GM23338 (cell line): Measurements from ENCODE around the gene FOXE3. TPM values are rescaled to one million over a fixed set of nuclear protein-coding genes. Genes with fewer than 3 reads are reported as not detected.

Experiments used
- ATAC-seq: fragments of 200-7000 bp; cut with Tn5 transposase; 3 replicates; pipeline ENCODE4 v1.9.1; 2020
- DNase-seq: peaks from one replicate; pipeline ENCODE4 v3.0.0-alpha.2; 2015; ENCODE audit warnings: low spot score
- H2AFZ ChIP-seq: fragments of 200-600 bp; sonication (generic); 2 replicates; pipeline ENCODE4 v1.8.0; 2016; ENCODE audit warnings: antibody characterized with exemption, mild to moderate bottlenecking, moderate library complexity
- H3F3A ChIP-seq: fragments of 200-600 bp; sonication (generic); replicated peaks from 2 replicates; pipeline ENCODE4 v1.8.0; 2017; ENCODE audit warnings: antibody characterized with exemption, mixed run types, low read depth
- H3K27ac ChIP-seq: fragments of 200-600 bp; sonication (generic); 2 replicates; pipeline ENCODE4 v1.6.1; 2016; ENCODE audit warnings: low read depth
- H3K27me3 ChIP-seq: fragments of 200-600 bp; sonication (generic); 2 replicates; pipeline ENCODE4 v1.8.0; 2016; ENCODE audit warnings: mild to moderate bottlenecking, mixed run types, moderate library complexity; ENCODE audit not compliant: insufficient read depth
- H3K36me3 ChIP-seq: fragments of 200-600 bp; sonication (generic); 2 replicates; pipeline ENCODE4 v1.8.0; 2016; ENCODE audit warnings: mild to moderate bottlenecking; ENCODE audit not compliant: insufficient read depth
- H3K4me1 ChIP-seq: fragments of 200-600 bp; sonication (generic); 2 replicates; pipeline ENCODE4 v1.8.0; 2016; ENCODE audit warnings: mild to moderate bottlenecking, moderate library complexity; ENCODE audit not compliant: insufficient read depth
- H3K4me2 ChIP-seq: fragments of 200-600 bp; sonication (generic); 2 replicates; pipeline ENCODE4 v1.7.1; 2017; ENCODE audit warnings: mixed run types
- H3K4me3 ChIP-seq: fragments of 200-600 bp; sonication (generic); 2 replicates; pipeline ENCODE4 v1.6.1; 2016; ENCODE audit warnings: mixed run types
- H3K79me2 ChIP-seq: fragments of 200-600 bp; sonication (generic); replicated peaks from 2 replicates; pipeline ENCODE4 v1.8.0; 2017; ENCODE audit warnings: mild to moderate bottlenecking; ENCODE audit not compliant: insufficient read depth
- H3K9me2 ChIP-seq: fragments of 200-600 bp; sonication (generic); 2 replicates; pipeline ENCODE4 v1.8.0; 2017; ENCODE audit not compliant: insufficient read depth
- H4K20me1 ChIP-seq: fragments of 200-600 bp; sonication (generic); replicated peaks from 2 replicates; pipeline ENCODE4 v1.8.0; 2017; ENCODE audit warnings: mild to moderate bottlenecking; ENCODE audit not compliant: insufficient read depth
- H3K27ac Mint-ChIP-seq: 2 replicates; pipeline ENCODE4 v1.8.0; 2020; ENCODE audit warnings: inconsistent platforms, mild to moderate bottlenecking, moderate library complexity, mixed read lengths
- H3K27me3 Mint-ChIP-seq: 3 replicates; pipeline ENCODE4 v1.8.0; 2022; ENCODE audit warnings: low read depth, mild to moderate bottlenecking, moderate library complexity, mixed read lengths, inconsistent platforms; ENCODE audit not compliant: insufficient read depth, poor library complexity
- H3K36me3 Mint-ChIP-seq: 3 replicates; pipeline ENCODE4 v1.8.0; 2021; ENCODE audit warnings: low read depth, mild to moderate bottlenecking, inconsistent platforms, moderate library complexity, mixed read lengths
- H3K4me1 Mint-ChIP-seq: 3 replicates; pipeline ENCODE4 v1.8.0; 2020; ENCODE audit warnings: mild to moderate bottlenecking, inconsistent platforms, mixed read lengths
- H3K4me3 Mint-ChIP-seq: 3 replicates; pipeline ENCODE4 v1.8.0; 2021; ENCODE audit warnings: moderate library complexity, mild to moderate bottlenecking, inconsistent platforms, mixed read lengths
- H3K9me3 Mint-ChIP-seq: 3 replicates; pipeline ENCODE4 v1.8.0; 2020; ENCODE audit warnings: moderate library complexity, mild to moderate bottlenecking, inconsistent platforms, mixed read lengths
- CREB1 ChIP-seq: fragments of 250-450 bp; sonication (Bioruptor Pico); IDR thresholded peaks from 2 replicates; pipeline ENCODE4 v1.5.0; 2020; ENCODE audit warnings: low read depth, mild to moderate bottlenecking, moderate library complexity
- EZH2 ChIP-seq: fragments of 200-600 bp; sonication (generic); IDR thresholded peaks from one replicate; pipeline ENCODE4 v1.8.0; 2017; ENCODE audit warnings: antibody characterized with exemption, mild to moderate bottlenecking, low read depth; ENCODE audit not compliant: unreplicated experiment
- JUNB ChIP-seq: IDR thresholded peaks from one replicate; pipeline ENCODE4 v1.6.1; 2016; ENCODE audit warnings: antibody characterized with exemption; ENCODE audit not compliant: unreplicated experiment
- NANOG ChIP-seq: IDR thresholded peaks from 2 replicates; pipeline ENCODE4 v1.6.1; 2016; ENCODE audit warnings: antibody characterized with exemption, borderline replicate concordance
- POLR2AphosphoS5 ChIP-seq: IDR thresholded peaks from 2 replicates; pipeline ENCODE4 v1.6.1; 2016; ENCODE audit warnings: antibody characterized with exemption, low read depth
- REST ChIP-seq: IDR thresholded peaks from one replicate; pipeline ENCODE4 v1.6.1; 2018; ENCODE audit warnings: antibody characterized with exemption; ENCODE audit not compliant: unreplicated experiment
- STAT1 ChIP-seq: IDR thresholded peaks from one replicate; pipeline ENCODE4 v1.6.1; 2016; ENCODE audit warnings: antibody characterized with exemption; ENCODE audit not compliant: unreplicated experiment
- ZNF114 ChIP-seq: fragments of 250-450 bp; sonication (Bioruptor Pico); IDR thresholded peaks from 2 replicates; pipeline ENCODE4 v1.5.0; 2020; ENCODE audit warnings: mild to moderate bottlenecking, moderate library complexity
- ZNF331 ChIP-seq: fragments of 250-450 bp; sonication (Bioruptor Pico); IDR thresholded peaks from 2 replicates; pipeline ENCODE4 v1.5.0; 2020; ENCODE audit warnings: low read depth, mild to moderate bottlenecking, moderate library complexity
- polyA plus RNA-seq: library from polyadenylated mRNA; unstranded; fragments of >200 nt; fragmentation: Nextera tagmentation; extraction: Ambion mirVana; gene quantifications from 2 replicates; pipeline ENCODE4 v1.2.1, GENCODE V29; 2016
- total RNA-seq: library from RNA; depleted of rRNA; stranded (reverse); fragments of >200 nt; shearing (Covaris generic); gene quantifications from 2 replicates; pipeline ENCODE4 v1.2.3, GENCODE V29; 2014
- TF ChIP-seq, protein P1 (sequence below): IDR thresholded peaks from 2 replicates; pipeline ENCODE4 v1.6.1; 2016; ENCODE audit warnings: antibody characterized with exemption
- TF ChIP-seq, protein P2 (sequence below), 2 experiments: fragments of 200-600 bp in 1 of 2; sonication (generic) in 1 of 2; conservative IDR thresholded peaks; 2 replicates each; pipeline versions ENCODE4 v1.5.1 to v1.6.1; 2016 to 2017; ENCODE audit warnings: antibody characterized with exemption in 2 of 2, low read depth in 2 of 2, mild to moderate bottlenecking in 2 of 2, moderate library complexity in 1 of 2

The FOXE3 gene
- total and polyA plus RNA-seq, 2 experiments from 2014 or later, result not detected

- DNase-seq (no peak), ATAC-seq (no peak)
- H3K27ac ChIP-seq, result no peak overlapping the region
- Mint-ChIP-seq H3K4me1 (no peaks in the 10 kb centered on the region), H3K27me3 (no peaks in the 10 kb centered on the region), H3K27ac (no peak overlapping the region), H3K9me3 (no peaks in the 10 kb centered on the region), H3K36me3 (peaks cover 17% of the 10 kb centered on the region; the same call in 2 of the 3 replicates), H3K4me3 (no peak overlapping the region)
- peaks cover 10% of the 10 kb centered on the region for H3K36me3 ChIP-seq
- no peak for TF ChIP-seq EZH2
- TF ChIP-seq, protein P1, sequence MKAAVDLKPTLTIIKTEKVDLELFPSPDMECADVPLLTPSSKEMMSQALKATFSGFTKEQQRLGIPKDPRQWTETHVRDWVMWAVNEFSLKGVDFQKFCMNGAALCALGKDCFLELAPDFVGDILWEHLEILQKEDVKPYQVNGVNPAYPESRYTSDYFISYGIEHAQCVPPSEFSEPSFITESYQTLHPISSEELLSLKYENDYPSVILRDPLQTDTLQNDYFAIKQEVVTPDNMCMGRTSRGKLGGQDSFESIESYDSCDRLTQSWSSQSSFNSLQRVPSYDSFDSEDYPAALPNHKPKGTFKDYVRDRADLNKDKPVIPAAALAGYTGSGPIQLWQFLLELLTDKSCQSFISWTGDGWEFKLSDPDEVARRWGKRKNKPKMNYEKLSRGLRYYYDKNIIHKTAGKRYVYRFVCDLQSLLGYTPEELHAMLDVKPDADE, result no peak
- no peak for TF ChIP-seq CREB1 (CRISPR knock-in tag)
- no peaks in the 10 kb centered on the region for H3F3A ChIP-seq
- no peaks in the 10 kb centered on the region for H3K4me1 ChIP-seq
- no peaks in the 10 kb centered on the region for H3K9me2 ChIP-seq
- H2AFZ ChIP-seq, result no peak overlapping the region
- H4K20me1 ChIP-seq, result no peaks in the 10 kb centered on the region
- no peak overlapping the region for H3K4me2 ChIP-seq
- no peaks in the 10 kb centered on the region for H3K27me3 ChIP-seq
- H3K79me2 ChIP-seq, result no peaks in the 10 kb centered on the region
- no peak overlapping the region for H3K4me3 ChIP-seq
Observed at GRCh38 chr1:47371016-47371517, 45.0 kb upstream of the FOXE3 start.

- Histone ChIP-seq H3K9me2 (no peaks in the 10 kb centered on the region), H3K4me1 (peaks cover 9% of the 10 kb centered on the region), H3K79me2 (no peaks in the 10 kb centered on the region), H3K4me3 (no peak overlapping the region), H2AFZ (no peak overlapping the region), H4K20me1 (no peaks in the 10 kb centered on the region), H3K36me3 (peaks cover 10% of the 10 kb centered on the region), H3K4me2 (no peak overlapping the region), H3K27ac (no peak overlapping the region), H3F3A (no peaks in the 10 kb centered on the region), H3K27me3 (no peaks in the 10 kb centered on the region)
- H3K4me1 Mint-ChIP-seq, result peaks cover 10% of the 10 kb centered on the region
- no peak overlapping the region for H3K4me3 Mint-ChIP-seq
- no peaks in the 10 kb centered on the region for H3K27me3 Mint-ChIP-seq
- H3K9me3 Mint-ChIP-seq, result no peaks in the 10 kb centered on the region
- H3K36me3 Mint-ChIP-seq, result peaks cover 13% of the 10 kb centered on the region; the same call in 2 of the 3 replicates
- DNase-seq, result no peak
- ATAC-seq, result no peak
- no peak overlapping the region for H3K27ac Mint-ChIP-seq
- TF ChIP-seq REST, result no peak
- TF ChIP-seq, protein P2, sequence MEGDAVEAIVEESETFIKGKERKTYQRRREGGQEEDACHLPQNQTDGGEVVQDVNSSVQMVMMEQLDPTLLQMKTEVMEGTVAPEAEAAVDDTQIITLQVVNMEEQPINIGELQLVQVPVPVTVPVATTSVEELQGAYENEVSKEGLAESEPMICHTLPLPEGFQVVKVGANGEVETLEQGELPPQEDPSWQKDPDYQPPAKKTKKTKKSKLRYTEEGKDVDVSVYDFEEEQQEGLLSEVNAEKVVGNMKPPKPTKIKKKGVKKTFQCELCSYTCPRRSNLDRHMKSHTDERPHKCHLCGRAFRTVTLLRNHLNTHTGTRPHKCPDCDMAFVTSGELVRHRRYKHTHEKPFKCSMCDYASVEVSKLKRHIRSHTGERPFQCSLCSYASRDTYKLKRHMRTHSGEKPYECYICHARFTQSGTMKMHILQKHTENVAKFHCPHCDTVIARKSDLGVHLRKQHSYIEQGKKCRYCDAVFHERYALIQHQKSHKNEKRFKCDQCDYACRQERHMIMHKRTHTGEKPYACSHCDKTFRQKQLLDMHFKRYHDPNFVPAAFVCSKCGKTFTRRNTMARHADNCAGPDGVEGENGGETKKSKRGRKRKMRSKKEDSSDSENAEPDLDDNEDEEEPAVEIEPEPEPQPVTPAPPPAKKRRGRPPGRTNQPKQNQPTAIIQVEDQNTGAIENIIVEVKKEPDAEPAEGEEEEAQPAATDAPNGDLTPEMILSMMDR (conservative IDR thresholded peaks at IDR 0.05; ENCODE audit: low read depth in 2 of 2), result no peak
- no peak for TF ChIP-seq ZNF114 (CRISPR knock-in tag)
- TF ChIP-seq POLR2AphosphoS5, result no peak
- TF ChIP-seq CREB1 (CRISPR knock-in tag), result no peak
- no peak for TF ChIP-seq STAT1
- TF ChIP-seq ZNF331, result no peak
- TF ChIP-seq EZH2, result no peak
- TF ChIP-seq, protein P1, result no peak
- no peak for TF ChIP-seq NANOG
- no peak for TF ChIP-seq JUNB
Observed at GRCh38 chr1:47374501-47374900, 41.6 kb upstream of the FOXE3 start.
